ENCODE measurements around the gene RASGRP4.
A peak's percentile ranks its signal among the peaks of the same experiment; 100 is the strongest.
"Not testable (repeated sequence)": the region's sequence is repeated elsewhere in the genome, so short reads cannot be mapped to it uniquely, and the experiment has no call there.

The RASGRP4 gene

DNA sequence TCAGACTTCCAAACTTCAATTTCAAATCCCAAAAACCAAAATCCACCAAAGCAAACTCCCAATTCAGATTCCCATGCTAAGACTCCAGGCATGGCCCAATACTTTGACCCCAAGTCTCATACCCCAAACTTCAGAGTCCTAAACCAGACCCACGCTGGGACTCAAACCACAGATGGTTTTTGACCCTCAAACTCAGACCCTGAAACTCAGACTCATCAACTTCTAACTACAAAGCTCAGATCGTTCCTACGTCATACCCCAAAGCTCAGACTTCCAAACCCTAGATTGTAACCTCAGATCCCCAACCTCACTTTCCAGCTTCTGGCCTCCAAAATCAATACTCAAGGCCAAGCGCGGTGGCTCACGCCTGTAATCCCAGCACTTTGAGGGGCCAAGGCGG lies 19.3 kb upstream of the RASGRP4 start:
- DNase-seq = no peak

DNA sequence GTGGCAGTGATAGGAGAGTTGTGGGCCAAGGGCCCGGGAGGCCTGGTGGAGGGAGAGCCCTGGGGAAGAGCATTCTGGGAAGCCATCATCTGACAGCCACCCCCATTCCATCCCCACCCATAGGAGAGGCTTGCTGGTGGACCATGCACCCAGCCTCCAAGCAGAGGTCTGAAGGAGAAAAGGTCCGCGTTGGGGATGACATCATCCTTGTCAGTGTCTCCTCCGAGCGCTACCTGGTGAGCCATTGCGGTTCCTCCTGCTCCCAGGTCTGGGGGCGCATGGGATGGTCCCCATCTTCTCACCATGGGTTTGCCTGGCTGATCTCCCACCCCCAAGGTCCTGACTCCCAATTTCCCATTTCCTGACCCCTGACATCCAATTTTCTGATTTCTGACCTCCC lies 18.0 kb upstream of the RASGRP4 start:
- no peak for DNase-seq

DNA sequence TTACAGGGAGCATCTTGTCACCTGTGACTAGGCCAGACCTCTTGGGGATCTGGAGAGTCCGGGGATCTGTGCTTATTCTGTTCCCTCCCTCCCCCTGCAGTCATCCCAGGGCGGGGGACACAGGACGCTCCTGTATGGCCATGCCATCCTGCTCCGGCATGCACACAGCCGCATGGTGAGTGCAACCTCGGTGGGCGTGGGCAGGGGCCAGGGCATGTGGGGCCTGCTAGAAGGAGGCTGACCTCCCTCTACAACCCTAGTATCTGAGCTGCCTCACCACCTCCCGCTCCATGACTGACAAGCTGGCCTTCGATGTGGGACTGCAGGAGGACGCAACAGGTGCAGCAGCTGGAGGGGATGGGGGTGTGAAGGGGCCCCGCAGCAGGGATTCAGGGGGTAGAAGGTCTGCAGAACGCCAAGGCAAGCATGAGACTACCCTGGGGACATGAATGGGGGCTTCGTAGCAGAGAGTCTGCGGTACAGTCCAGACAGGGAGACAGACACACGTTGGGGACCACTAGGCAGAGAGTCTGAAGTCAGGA lies 17.5 kb upstream of the RASGRP4 start:
- DNase-seq = no peak

DNA sequence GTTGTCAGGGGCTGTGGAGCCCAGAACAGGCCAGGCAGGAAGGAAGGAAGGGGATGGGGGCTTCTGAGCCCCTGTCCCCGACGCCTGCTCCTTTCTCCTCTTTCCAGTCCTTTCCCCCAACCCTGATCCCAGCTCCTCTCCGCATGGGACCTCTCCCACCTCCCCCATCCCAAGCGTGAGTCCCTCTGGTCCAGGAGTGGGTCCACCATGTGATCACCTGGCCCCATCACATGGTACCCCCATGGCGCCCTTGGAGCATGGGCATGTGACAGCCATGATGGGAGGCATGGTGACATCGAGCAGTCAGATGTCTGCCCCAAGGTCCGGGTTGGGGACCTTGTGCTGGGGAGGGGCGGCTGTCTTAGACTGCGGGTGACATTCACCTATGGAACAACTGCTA lies 16.7 kb upstream of the RASGRP4 start:
- DNase-seq = no peak

DNA sequence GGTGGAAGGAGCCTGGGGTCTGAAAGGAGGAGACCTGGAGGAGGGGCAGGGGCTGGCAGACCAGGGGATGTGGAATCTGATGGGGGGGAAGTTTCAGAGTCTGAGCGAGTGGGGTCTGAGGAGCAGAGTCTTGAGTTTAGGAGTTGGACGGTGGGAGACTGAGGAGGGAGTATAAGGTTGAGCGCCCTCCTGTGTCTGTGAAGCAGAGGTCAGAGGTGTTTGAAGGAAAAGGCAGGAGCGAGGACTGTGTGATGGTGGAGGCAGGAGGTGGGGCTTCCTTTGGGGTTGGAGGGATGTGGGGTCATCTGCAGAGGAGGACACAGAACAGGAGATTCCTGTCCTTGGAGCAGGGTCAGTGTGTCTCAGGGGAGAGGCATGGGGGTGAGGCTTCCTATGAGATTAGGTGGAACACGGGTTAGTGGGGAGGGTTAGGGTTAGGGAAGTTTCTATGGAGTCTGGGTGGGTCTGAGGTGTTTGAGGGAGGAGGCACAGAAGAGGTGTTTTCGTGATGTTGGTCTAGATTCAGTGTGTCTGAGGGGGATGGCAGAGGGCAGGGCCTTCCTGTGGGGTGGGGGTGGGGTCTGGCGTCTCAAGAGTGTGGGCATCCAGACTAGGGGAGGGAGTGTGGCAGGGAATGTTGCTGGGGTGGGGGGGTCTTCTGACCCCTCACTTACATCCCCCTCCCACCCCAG lies 15.8 kb upstream of the RASGRP4 start:
- peak; percentile 52 for DNase-seq

DNA sequence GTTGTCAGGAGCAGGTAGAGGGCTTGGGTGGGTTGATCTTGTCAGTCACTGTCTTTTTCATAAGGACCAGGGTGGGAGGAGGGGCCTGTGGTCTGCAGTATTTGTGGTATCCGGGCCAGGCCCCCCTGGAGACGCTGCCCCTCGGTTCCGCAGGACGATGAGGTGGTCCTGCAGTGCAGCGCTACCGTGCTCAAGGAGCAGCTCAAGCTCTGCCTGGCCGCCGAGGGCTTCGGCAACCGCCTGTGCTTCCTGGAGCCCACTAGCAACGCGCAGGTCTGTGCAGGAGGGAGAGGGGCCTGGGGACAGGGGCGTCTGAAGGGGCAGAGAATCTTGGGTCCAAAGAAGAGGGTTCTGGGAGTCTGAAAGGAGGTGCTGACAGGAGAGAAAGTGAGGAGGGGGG lies 14.6 kb upstream of the RASGRP4 start:
- no peak for DNase-seq

DNA sequence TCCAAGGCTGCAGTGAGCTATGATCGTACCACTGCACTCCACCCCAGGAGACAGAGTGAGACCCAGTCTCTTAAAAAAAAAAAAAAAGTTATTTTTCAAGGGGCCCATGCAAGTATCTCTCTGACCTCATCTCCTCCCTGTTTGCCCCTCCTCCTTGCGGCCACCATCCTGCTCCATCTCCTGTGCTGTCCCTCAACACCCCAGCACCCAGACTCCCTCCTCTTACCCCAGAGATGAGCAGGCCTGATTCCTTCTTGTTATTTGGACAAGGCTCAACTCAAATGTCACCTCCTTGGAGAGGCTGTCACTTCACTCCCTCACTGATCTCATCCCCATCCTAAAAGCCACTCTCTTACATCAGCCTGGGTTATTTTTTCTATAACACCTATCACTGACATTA lies 11.9 kb upstream of the RASGRP4 start:
- DNase-seq = no peak

DNA sequence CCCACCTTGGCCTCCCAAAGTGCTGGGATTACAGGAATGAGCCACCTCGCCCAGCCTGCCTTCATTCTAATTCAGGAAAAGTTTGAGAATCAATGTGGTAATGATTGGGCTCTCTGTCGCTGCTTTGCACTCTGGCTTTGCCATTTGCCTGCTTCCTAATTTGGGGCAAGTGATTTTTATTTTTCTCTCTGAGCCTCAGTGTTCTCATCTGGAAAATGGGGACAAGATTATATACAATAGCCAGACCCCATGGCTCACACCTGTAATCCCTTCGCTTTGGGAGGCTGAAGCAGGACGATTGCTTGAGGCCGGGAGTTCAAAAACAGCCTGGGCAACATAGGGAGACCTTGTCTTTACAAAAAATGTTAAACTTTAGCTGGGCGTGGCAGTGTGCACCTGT lies 11.3 kb upstream of the RASGRP4 start:
- no peak for DNase-seq

DNA sequence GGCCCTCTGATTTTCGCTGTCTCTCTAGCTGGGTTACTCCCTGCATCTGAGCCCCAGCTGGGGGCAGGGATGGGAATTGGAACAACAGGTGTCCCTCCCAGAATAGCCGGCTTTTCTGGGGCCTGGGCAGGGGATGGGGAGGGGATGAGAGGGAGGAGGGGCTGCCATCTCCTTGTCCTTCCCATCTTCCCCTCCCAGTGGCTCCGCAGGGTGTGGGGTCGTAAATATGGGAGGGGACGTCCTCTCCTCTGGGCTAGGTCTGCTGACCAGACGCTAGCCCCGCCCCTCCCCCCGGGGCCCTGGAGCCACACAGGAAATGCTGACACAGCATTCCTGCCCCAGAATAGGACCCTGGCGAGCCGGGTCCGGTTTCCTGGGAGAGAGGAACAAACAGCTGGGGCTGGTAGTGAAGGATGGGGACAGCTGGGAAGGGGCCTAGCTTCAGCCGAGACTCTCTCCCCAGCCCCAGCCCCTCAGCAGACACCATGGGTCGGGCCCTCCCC lies 8.6 kb upstream of the RASGRP4 start:
- peak; percentile 85 for DNase-seq

DNA sequence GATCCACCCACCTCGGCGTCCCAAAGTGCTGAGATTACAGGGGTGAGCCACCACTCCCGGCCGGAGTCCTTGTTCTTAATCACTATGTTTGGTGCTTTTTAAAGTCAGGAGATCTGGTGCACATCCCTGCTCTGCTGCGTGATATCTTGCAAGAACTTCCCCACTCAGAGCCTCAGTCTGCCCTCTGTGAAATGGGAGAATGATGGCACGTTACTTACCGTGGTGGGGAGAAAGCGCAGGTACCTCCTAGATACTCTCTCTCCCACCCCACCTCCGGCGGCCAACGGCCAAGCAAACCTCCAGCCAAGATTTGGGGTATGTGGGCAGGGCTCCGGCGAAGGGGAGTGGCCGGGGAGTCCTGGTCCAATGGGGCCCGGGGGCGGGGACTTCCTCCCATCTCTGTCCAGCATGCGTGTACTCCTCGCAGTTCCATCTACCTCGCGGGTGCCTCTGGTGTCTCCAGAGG lies 7.3 kb upstream of the RASGRP4 start, which contains the start of gene RYR1:
RYR1 (plus strand) TSS at position 424 of the 466 bp plus-strand sequence. CDS start 139 bp downstream, outside the sequence.
- DNase-seq = peak; percentile 87

DNA sequence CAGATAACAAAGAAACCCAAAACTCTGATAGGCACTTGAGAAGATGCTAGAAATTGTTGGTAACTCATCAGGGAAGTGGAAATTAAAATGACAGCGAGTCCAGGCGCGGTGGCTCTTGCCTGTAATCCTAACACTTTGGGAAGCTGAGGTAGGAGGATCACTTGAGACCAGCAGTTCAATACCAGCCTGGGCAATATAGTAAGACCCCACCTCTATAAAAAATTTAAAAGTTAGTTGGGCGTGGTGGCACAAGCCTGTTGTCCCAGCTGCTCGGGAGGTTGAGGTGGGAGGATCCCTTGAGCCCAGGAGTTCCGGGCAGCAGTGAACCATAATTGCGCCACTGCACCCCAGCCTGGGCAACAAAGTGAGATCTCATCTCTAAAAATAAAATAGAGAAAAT lies 4.9 kb upstream of the RASGRP4 start:
- DNase-seq = no peak

DNA sequence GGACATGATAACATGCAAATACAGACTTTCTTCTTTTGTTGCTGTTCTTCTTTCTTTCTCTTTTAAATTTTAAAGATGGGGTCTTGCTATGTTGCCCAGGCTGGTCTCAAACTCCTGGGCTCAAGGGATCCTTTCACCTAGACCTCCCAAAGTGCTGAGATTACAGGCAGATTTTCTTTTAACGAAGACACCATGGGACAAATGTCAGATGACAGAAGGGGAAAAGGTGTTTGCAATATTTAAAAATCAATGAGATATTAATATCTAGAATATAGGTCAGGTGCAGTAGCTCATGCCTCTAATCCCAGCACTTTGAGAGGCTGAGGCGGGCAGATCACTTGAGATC lies 3.8 kb upstream of the RASGRP4 start:
- no peak for DNase-seq

DNA sequence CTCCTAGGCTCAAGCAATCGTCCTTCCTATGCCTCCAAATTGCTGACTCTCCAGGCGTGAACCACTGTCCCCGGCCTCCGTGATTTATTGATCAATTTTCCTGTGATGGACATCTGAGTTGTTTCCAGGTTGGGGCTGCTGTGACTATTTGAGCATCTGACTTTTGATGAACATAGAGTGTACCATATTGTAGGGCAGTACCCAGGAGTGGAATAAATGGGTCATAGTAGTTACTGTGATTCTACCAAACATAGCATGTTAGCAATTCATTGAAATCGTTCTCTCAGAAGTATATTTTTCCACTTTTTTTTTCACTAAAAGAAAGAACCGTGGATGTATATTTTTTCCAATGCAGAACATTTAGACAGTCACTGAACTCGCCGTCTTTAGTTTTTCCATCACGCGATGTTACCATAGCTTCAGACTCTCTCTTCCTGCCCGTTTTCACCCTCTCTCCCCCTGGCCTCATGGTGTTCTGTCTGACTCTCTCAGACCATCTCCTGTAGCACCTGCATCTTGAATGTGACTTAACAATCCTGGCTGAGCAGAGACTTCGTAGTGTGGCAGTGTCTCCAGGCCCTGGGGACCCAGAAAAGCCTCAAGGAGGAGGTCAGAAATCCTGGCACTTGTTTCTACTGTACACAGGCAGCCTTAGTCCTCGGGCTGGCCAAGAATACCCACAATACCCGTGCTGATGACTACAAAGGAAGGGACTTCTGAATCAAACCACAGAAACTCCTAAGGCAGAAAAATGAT lies 3.2 kb upstream of the RASGRP4 start:
- no peak for DNase-seq

DNA sequence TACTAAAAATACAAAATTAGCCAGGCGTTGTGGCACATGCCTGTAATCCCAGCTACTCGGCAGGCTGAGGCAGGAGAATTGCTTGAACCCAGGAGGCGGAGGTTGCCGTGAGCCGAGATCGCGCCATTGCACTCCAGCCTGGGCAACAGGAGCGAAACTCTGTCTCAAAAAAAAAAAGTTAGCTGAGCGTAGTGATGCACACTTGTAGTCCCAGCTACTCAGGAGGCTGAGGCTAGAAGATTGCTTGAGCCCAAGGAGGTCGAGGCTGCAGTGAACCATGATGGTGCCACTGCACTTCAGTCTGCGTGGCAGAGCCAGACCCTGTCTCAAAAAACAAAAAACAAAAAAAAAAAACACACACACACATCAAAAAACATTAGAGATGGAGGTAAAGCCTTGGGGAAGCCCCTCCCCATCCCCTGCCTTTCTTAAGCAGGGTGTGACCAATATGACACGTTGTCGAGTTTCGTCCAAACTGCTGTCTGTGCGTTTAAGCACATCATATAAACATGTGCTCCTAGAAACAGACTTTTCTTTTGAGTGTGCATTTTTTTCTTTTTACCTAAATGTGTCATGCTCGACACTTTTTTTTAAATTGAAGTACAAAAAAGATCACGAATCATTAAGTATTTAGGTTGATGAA lies 1.1 kb upstream of the RASGRP4 start:
- not testable (repeated sequence) for DNase-seq

DNA sequence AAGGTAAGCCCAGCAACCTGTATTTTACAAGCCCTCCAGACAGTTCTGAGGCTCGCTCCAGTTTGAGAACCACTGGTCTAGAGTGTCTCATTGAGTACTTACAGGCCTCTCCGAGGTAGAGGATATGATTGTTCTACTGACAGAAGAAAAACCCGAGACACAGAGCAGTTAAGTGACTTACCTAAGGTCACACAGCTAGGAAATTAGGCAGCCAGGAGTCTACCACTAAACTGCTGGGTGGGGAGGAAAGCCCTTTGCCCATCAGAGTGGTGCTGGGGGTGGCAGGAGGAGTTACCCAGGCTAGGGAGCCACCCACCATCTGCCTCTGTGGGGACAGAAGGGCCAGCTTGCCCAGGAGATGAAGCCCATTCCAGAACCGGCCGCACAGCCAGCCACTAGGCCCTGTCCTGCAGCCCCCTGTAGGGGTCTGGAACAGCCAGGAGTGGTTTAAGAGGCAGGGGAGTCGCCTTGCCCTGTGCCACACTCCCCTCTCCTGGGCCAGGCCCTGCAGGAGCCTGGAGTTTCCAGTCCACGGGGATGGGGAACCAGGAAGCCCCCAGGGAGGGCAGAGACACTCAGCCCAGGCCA lies 703 bp downstream of the RASGRP4 start:
- DNase-seq = no peak

DNA sequence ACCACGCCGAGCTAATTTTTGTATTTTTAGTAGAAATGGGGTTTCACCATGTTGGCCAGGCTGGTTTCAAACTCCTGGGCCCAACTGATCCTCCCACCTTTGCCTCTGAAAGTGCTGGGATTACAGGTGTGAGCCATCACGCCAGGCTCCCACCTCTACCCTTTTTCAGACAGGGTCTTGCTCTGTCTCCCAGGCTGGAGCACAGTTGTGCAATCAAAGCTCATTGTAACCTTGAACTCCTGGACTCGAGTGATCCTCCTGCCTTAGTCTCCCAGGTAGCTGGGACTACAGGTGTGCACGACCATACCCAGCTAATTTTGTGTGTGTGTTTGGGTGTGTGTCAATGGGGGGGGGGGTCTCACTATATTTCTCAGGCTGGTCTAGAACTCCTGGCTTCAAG lies 1.7 kb downstream of the RASGRP4 start:
- no peak for DNase-seq

DNA sequence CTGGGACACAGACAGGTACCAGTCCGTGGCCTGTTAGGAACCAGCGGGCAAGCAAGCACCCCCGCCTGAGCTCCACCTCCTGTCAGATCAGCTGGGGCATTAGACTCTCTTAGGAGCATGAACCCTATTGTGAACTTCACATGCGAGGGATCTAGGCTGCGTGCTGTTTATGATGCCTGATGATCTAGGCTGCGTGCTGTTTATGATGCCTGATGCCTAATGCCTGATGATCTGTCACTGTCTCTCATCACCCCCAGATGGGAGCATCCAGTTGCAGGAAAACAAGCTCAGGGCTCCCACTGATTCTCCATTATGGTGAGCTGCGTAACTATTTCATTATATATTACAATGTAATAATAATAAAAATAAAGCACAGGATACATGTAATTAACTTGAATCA lies 3.6 kb downstream of the RASGRP4 start:
- DNase-seq = no peak

DNA sequence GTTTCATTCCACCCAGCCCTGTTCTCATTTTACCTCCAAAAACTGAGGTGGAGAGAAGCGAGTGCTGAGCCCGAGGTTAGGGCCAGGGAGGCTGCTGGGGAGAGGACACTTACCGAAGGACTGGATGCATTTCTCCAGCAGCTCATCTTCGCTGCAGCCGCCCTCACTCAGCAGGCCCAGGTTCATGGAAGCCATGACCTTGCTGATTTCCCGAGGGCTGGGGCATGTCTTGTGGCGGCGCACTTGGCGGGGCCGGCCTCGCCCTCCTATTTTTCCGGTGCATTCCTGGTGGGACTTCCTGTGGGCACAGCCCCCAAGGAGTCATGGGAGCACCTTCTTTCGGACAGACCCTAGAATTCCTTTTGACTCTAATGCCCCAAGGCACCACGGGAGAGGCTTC lies 4.2 kb downstream of the RASGRP4 start:
- no peak for DNase-seq

DNA sequence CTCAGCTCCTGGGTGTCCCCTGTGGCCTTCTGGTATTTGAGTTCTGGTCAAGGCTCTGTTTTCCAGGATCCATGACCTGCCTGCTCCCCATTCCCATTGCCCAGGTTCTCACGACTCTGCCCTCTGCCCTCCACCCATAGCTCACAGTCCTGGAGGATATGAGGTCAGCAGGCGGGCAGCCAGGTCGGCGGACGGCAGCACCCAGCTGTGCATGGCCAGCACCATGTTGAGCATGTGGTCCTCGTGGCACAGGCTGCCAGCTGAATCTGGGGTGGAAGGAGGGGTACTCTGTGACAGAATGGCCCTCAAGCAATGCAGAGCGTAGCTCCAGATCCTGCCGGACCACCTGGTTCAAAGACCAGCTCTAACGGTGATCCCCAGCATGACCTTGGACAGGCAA lies 5.1 kb downstream of the RASGRP4 start:
- no peak for DNase-seq

DNA sequence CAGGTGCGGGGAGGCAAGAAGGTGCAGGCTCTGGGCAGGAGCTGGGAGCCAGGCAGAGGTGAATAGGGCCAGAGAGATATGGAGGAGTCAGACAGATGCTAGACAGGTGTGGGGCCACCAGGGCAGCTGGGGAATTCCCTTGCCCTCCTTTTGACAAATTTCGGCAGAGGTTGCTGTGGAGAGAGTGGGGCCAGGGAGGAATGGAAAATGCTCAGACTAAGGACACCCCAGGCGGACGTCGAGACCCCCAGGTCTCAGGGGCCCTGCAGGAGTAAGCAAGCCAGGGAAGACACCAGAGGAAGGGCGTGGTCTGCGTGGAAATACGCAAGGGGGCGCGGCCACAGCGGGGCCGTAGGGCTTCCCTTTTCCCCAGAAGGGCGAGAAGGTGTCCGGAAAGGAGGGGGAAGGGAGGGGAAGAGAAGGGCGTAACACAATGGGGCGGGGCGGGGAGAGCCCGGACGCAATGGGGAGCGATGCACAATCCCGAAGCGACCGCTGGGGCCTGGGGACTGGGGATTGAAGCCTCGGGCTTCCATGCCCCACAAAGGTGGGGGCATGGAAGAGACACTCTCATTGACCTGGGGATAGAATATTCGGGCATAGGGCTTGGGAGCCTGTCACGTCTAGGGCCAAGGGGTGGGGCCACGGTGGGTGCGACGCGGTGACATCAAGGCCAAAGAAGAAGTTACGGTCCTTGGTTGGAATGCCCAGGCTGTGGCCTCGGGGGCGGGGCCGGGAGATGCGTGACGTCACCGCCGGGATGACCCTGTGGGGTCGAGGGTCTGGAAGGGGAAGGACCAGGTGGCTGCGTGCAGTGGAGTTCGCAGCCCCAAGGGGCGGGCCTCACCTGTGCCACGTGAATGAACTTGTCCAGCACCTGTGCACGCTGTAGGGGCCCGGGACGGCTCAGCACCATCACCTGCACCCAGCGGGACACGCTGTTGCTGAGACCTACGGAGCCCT lies 8.2 kb downstream of the RASGRP4 start:
- DNase-seq = peak; percentile 89

DNA sequence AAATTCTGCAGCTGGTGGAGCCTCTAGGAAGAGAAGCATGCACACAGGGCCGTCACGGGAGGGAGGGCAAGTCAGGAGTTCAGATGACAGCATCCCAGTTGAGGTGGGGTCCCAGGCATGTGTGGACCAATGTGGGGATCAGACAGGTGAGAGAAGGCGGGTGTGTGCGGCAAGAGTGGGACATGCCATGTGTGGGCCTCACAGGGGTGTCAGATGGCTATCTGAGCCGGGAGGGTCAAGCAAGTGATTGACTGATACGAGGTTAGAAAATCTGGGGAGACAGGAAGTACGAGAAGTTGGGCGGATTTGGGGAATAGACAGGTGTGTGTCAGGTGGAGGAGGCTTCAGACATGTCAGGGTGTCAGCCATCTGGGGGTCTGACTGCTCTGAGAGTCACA lies 8.9 kb downstream of the RASGRP4 start:
- no peak for DNase-seq

DNA sequence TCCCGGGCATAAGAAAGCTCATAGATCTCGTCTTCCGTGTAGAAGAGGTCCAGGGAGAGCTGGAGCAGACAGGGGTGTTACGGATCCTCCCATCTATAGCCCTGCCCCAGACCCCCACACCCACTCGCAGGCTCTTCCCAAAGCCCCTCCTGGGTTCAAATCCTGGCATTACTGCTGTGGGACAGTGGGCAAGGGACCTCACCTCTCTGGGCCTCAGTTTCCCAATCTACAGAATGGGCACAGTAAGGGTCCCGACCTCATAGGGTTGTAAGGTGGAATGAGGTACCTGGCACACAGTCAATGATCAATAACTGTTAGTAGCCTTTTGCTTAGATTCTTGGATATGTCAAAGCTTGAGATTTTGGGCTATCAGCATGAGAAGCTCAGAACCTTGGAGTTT lies 12.6 kb downstream of the RASGRP4 start:
- no peak for DNase-seq
